Mesothelial cell of epicardium (in vitro differentiated cells): ENCODE data around the gene HEPHL1. TPM values are rescaled to one million over a fixed set of nuclear protein-coding genes. Genes with fewer than 3 reads are reported as not detected.

Experiments
- DNase-seq, 2 experiments: peaks; one replicate each; pipeline ENCODE4 v3.0.0; 2021; ENCODE audit warnings: low spot score in 2 of 2; ENCODE audit not compliant: unreplicated experiment in 2 of 2
- H3K27ac Mint-ChIP-seq: 2 replicates; pipeline ENCODE4 v1.8.0; 2021; ENCODE audit warnings: mixed read lengths
- H3K27me3 Mint-ChIP-seq: 2 replicates; pipeline ENCODE4 v1.8.0; 2021; ENCODE audit warnings: low read depth, mixed read lengths
- H3K36me3 Mint-ChIP-seq: 2 replicates; pipeline ENCODE4 v1.8.0; 2021; ENCODE audit warnings: mixed read lengths
- H3K4me1 Mint-ChIP-seq: 2 replicates; pipeline ENCODE4 v1.8.0; 2021; ENCODE audit warnings: mixed read lengths
- H3K4me3 Mint-ChIP-seq: 2 replicates; pipeline ENCODE4 v1.8.0; 2021; ENCODE audit warnings: mild to moderate bottlenecking, moderate library complexity, mixed read lengths
- H3K9me3 Mint-ChIP-seq: 2 replicates; pipeline ENCODE4 v1.8.0; 2021; ENCODE audit warnings: mixed read lengths
- total RNA-seq: library from RNA; stranded (reverse); gene quantifications from 3 replicates; pipeline ENCODE4 v1.2.1, GENCODE V29; 2021
- TF ChIP-seq, protein P1 (sequence below): fragments of 200-600 bp; sonication (generic); IDR thresholded peaks from one replicate; pipeline ENCODE4 v1.5.0; 2021; ENCODE audit warnings: antibody characterized with exemption; ENCODE audit not compliant: unreplicated experiment

Gene HEPHL1
- total RNA-seq, 1 donor from 2014 or later: not detected

DNA sequence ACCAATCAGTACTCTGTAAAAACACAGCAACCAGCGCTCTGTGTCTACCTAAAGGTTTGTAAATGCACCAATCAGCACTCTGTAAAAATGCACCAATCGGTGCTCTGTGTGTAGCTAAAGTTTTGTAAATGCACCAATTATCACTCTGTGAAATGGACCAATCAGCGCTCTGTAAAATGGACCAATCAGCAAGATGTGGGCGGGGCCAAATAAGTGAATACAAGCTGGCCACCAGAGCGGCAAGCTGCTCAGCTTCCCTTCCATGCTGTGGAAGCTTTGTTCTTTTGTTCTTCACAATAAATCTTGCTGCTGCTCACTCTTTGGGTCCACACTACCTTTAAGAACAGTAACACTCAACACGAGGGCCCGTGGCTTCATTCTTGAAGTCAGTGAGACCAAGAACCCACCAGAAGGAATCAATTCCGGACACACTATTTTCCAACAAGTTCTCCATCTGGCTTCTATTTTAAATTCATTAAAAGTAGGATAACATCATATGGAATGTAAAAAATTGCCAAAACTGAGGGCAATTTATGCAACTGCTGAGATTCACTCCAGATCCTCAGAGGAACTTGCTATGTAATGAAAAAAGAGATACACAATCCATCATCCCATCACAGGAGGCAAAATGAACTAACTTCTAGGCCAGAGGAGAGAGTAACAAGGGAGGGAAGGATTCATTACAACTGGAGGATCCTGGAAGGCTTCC lies 104.4 kb downstream of the HEPHL1 start:
- Mint-ChIP-seq H3K9me3 (no peaks in the 10 kb centered on the region), H3K36me3 (no peaks in the 10 kb centered on the region), H3K4me1 (peaks cover 14% of the 10 kb centered on the region), H3K27me3 (no peaks in the 10 kb centered on the region), H3K27ac (no peak overlapping the region), H3K4me3 (no peak overlapping the region)
- TF ChIP-seq, protein P1, sequence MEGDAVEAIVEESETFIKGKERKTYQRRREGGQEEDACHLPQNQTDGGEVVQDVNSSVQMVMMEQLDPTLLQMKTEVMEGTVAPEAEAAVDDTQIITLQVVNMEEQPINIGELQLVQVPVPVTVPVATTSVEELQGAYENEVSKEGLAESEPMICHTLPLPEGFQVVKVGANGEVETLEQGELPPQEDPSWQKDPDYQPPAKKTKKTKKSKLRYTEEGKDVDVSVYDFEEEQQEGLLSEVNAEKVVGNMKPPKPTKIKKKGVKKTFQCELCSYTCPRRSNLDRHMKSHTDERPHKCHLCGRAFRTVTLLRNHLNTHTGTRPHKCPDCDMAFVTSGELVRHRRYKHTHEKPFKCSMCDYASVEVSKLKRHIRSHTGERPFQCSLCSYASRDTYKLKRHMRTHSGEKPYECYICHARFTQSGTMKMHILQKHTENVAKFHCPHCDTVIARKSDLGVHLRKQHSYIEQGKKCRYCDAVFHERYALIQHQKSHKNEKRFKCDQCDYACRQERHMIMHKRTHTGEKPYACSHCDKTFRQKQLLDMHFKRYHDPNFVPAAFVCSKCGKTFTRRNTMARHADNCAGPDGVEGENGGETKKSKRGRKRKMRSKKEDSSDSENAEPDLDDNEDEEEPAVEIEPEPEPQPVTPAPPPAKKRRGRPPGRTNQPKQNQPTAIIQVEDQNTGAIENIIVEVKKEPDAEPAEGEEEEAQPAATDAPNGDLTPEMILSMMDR: no peak
- no peak for DNase-seq

GRCh38 chr11:94127638-94128037 lies 106.5 kb downstream of the HEPHL1 start:
- Mint-ChIP-seq H3K4me3 (no peak overlapping the region), H3K9me3 (no peaks in the 10 kb centered on the region), H3K27ac (peak overlapping the region; percentile 99), H3K27me3 (no peaks in the 10 kb centered on the region), H3K4me1 (peaks cover 14% of the 10 kb centered on the region), H3K36me3 (no peaks in the 10 kb centered on the region)
- TF ChIP-seq, protein P1: no peak
- DNase-seq: no peak

DNA sequence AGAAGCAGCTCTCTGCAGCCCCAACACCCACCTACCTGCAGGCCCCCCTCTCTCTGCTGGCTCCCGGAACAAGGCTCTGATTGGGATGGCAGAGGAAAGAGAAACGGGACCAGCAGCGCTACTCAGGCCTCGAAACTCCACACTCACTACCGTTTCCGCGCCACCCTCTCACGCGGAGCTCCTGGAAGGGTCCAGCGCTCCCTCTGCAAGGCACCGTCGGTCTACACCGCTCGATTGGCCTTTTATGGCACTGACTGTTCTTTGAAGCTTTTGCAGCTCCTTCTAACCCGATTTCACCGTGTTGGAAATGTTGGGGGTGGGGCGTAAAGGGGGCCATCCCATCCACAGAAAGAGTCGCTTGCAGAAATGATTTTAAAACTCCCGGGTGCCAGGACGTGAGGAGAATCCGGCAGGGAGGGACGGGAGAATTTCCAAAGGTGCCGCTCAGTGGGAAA lies 107.2 kb downstream of the HEPHL1 start:
- Mint-ChIP-seq H3K4me1 (peaks cover 19% of the 10 kb centered on the region), H3K36me3 (no peaks in the 10 kb centered on the region), H3K27me3 (no peaks in the 10 kb centered on the region), H3K9me3 (no peaks in the 10 kb centered on the region), H3K27ac (peak overlapping the region; percentile 99), H3K4me3 (no peak overlapping the region)
- TF ChIP-seq, protein P1: no peak
- DNase-seq: no peak

GRCh38 chr11:94128746-94129511 lies 107.8 kb downstream of the HEPHL1 start, which contains the start of gene PANX1:
TSS of gene PANX1 (plus strand) at chr11:94128841. CDS start at chr11:94129313, 472 bp downstream.
- DNase-seq: peak; percentile 79 to 81
- Mint-ChIP-seq H3K27ac (peak within 1 kb of the TSS; percentile 99), H3K4me3 (no peak within 1 kb of the TSS), H3K4me1 (peaks cover 25% of the 10 kb centered on the region), H3K9me3 (no peaks in the 10 kb centered on the region), H3K27me3 (no peaks in the 10 kb centered on the region), H3K36me3 (no peaks in the 10 kb centered on the region)
- TF ChIP-seq, protein P1: no peak

DNA sequence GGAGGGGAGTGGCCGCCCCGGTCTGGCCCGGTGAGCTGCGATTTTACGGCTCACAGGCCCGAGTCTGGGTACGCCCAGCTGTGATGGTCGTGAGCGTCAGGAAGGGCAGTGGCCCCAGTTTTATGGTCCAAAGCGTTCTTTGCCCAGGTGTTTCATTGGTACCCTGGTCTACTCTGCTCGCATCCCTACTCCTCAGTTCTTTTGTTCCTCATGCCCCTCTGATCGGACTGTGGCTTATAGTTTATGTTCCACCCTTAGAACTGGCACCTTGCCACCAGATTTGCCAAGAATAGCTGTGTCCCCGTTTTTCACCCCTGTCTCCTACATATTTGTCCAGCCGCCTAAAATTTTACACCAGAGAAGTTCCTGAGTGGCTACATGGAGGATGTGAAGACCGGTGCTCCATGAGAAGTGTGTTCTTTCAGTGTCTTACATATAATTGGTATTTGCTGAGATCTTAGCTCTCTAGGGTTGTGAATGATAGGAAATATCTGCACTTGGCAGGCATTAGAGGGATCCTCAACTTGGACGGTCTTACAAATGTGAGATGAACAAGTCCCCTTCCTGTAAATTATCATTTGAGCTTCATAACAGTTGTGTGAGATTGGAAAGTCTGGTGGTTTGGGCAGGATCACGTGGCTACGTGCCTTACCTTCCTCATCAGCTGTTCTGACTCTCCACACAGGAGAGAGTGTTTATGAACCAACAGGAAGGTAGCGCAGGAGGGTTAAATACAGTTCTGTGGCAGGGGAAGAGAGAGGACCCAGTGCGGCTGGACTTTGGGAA lies 108.6 kb downstream of the HEPHL1 start:
- DNase-seq: no peak
- Mint-ChIP-seq H3K9me3 (no peaks in the 10 kb centered on the region), H3K4me1 (peaks cover 30% of the 10 kb centered on the region), H3K36me3 (no peaks in the 10 kb centered on the region), H3K27ac (no peak overlapping the region), H3K27me3 (no peaks in the 10 kb centered on the region), H3K4me3 (no peak overlapping the region)
- TF ChIP-seq, protein P1: no peak
